Upper lobe of left lung (tissue), 6 donors: ENCODE data around the gene HNRNPAB. TPM values are rescaled to one million over a fixed set of nuclear protein-coding genes. Genes with fewer than 3 reads are reported as not detected.

Experiments
- ATAC-seq, 2 donors: fragments of 200-7000 bp; cut with Tn5 transposase; one replicate each; pipeline ENCODE4 v1.9.1; 2022; ENCODE audit warnings: mild to moderate bottlenecking in 2 of 2, moderate library complexity in 2 of 2; ENCODE audit not compliant: low FRiP score in 2 of 2
- DNase-seq, 2 donors: peaks; one replicate each; pipeline ENCODE4 v3.0.0-alpha.2; 2019 to 2020
- H3K27ac ChIP-seq, 4 donors: fragments of 200-600 bp; sonication (generic); one replicate each; pipeline ENCODE4 v1.5.1; 2016 to 2019
- H3K27me3 ChIP-seq, 4 donors: fragments of 200-600 bp; sonication (generic); one replicate each; pipeline ENCODE4 v1.5.1; 2017 to 2019
- H3K36me3 ChIP-seq, 4 donors: fragments of 200-600 bp; sonication (generic); one replicate each; pipeline ENCODE4 v1.5.1; 2016 to 2019
- H3K4me1 ChIP-seq, 4 donors: fragments of 200-600 bp; sonication (generic); one replicate each; pipeline ENCODE4 v1.5.1; 2018 to 2019
- H3K4me3 ChIP-seq, 4 donors: fragments of 200-600 bp; sonication (generic); one replicate each; pipeline ENCODE4 v1.5.1; 2017 to 2019; ENCODE audit warnings: mild to moderate bottlenecking in 2 of 4, moderate library complexity in 1 of 4
- H3K9me3 ChIP-seq, 4 donors: fragments of 200-600 bp; sonication (generic); one replicate each; pipeline ENCODE4 v1.5.1; 2018 to 2019
- EP300 ChIP-seq, 4 donors: sonication (generic); formaldehyde crosslinking; IDR thresholded peaks; one replicate each; pipeline ENCODE4 v1.5.1; 2017; ENCODE audit warnings: antibody characterized with exemption in 4 of 4, control low read depth in 2 of 4
- POLR2A ChIP-seq, 4 donors: fragments of 450-650 bp; IDR thresholded peaks; one replicate each; pipeline ENCODE4 v1.5.1; 2016 to 2017; ENCODE audit warnings: antibody characterized with exemption in 4 of 4, mild to moderate bottlenecking in 2 of 4
- POLR2AphosphoS5 ChIP-seq, 2 donors: sonication (generic); formaldehyde crosslinking; IDR thresholded peaks; one replicate each; pipeline ENCODE4 v1.5.1; 2017; ENCODE audit warnings: antibody characterized with exemption in 2 of 2
- WGBS, 2 donors: methylation state at CpG; one replicate each; pipeline ENCODE4 v1.1.5; 2017 to 2018; 5-methylcytosine and 5-hydroxymethylcytosine counted together
- total RNA-seq, 6 donors: library from RNA; depleted of rRNA in 4 of 6; stranded (reverse); fragments of >200 nt in 4 of 6; gene quantifications; one replicate each; pipeline versions ENCODE4 v1.1.0 to v1.2.1, GENCODE V29; 2016 to 2021
- TF ChIP-seq, protein P1 (sequence below), 6 experiments: fragments of 450-650 bp in 4 of 6; fragments of 200-600 bp in 2 of 6; sonication (generic) in 2 of 6; IDR thresholded peaks; one replicate each; pipeline ENCODE4 v1.5.1; 2016 to 2019; ENCODE audit warnings: antibody characterized with exemption in 6 of 6
- donor health status: DM: no; HTN: no; CAD: no; lungs with moderate emphysema.
- donor health status: DM: no; HTN: yes; CAD: no; lungs with severe emphysema.

HNRNPAB gene
- total RNA-seq, 6 donors from 2014 or later = 61.8 to 133 (median 97.7) TPM

DNA sequence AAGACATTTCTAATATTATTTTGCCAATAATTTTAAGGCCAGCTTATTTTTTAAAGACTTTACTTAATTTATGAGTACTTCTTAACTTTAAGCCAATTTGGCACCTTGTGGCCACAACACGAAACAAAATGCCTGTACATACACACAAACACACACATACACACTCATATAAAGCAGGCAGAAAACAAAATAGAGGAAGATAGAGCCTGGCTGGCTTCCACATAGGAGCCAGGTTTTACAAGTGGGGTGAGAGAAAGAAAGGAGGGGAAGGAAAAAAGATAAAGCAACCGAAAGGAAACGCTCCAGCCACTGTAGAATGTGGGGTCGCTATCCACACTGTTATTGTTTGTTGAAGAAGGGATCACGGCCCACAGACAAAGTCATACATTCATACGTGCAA, 27.5 kb upstream of the HNRNPAB start:
- ATAC-seq = no peak
- no peak overlapping the region for H3K4me3 ChIP-seq
- H3K9me3 ChIP-seq = no peaks in the 10 kb centered on the region
- WGBS, 2 donors = 63 to 69% methylated on average over 6 of the region's 6 CpGs
- TF ChIP-seq POLR2AphosphoS5 (IDR thresholded peaks at IDR 0.05) (no peak), POLR2A (IDR thresholded peaks at IDR 0.05) (no peak), EP300 (IDR thresholded peaks at IDR 0.05) (no peak)
- TF ChIP-seq, protein P1, sequence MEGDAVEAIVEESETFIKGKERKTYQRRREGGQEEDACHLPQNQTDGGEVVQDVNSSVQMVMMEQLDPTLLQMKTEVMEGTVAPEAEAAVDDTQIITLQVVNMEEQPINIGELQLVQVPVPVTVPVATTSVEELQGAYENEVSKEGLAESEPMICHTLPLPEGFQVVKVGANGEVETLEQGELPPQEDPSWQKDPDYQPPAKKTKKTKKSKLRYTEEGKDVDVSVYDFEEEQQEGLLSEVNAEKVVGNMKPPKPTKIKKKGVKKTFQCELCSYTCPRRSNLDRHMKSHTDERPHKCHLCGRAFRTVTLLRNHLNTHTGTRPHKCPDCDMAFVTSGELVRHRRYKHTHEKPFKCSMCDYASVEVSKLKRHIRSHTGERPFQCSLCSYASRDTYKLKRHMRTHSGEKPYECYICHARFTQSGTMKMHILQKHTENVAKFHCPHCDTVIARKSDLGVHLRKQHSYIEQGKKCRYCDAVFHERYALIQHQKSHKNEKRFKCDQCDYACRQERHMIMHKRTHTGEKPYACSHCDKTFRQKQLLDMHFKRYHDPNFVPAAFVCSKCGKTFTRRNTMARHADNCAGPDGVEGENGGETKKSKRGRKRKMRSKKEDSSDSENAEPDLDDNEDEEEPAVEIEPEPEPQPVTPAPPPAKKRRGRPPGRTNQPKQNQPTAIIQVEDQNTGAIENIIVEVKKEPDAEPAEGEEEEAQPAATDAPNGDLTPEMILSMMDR (IDR thresholded peaks at IDR 0.05) = no peak
- H3K27ac ChIP-seq = no peak overlapping the region
- H3K27me3 ChIP-seq = no peaks in the 10 kb centered on the region
- H3K4me1 ChIP-seq = no peaks in the 10 kb centered on the region
- H3K36me3 ChIP-seq = no peaks in the 10 kb centered on the region
- DNase-seq = no peak

DNA sequence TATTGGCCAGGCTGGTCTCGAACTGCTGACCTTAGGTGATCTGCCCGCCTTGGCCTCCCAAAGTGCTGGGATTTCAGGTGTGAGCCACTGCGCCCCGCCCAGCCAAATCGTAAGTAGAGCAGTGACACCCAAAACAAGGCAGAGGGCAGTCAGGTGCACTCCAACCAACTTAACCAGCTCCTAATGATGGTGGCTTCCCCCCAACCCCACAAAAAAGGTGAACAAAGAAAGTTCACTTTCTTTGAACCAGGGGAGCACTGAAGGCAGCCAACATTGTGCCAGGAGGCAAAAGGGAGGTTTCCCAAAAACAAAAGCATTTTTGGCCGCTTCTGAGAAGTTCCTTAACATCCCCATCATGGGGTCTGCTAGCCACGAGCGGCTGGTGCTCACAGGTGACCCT, 26.8 kb upstream of the HNRNPAB start:
- no peaks in the 10 kb centered on the region for H3K36me3 ChIP-seq
- ATAC-seq (no peak), DNase-seq (no peak)
- WGBS, 2 donors = 90 to 92% methylated on average over 7 to 8 of the region's 8 CpGs
- TF ChIP-seq POLR2A (IDR thresholded peaks at IDR 0.05) (no peak), POLR2AphosphoS5 (IDR thresholded peaks at IDR 0.05) (no peak), EP300 (IDR thresholded peaks at IDR 0.05) (no peak)
- TF ChIP-seq, protein P1 (IDR thresholded peaks at IDR 0.05) = no peak
- H3K4me3 ChIP-seq = no peak overlapping the region
- no peaks in the 10 kb centered on the region for H3K27me3 ChIP-seq
- H3K27ac ChIP-seq = no peak overlapping the region
- no peaks in the 10 kb centered on the region for H3K4me1 ChIP-seq
- H3K9me3 ChIP-seq = no peaks in the 10 kb centered on the region

DNA sequence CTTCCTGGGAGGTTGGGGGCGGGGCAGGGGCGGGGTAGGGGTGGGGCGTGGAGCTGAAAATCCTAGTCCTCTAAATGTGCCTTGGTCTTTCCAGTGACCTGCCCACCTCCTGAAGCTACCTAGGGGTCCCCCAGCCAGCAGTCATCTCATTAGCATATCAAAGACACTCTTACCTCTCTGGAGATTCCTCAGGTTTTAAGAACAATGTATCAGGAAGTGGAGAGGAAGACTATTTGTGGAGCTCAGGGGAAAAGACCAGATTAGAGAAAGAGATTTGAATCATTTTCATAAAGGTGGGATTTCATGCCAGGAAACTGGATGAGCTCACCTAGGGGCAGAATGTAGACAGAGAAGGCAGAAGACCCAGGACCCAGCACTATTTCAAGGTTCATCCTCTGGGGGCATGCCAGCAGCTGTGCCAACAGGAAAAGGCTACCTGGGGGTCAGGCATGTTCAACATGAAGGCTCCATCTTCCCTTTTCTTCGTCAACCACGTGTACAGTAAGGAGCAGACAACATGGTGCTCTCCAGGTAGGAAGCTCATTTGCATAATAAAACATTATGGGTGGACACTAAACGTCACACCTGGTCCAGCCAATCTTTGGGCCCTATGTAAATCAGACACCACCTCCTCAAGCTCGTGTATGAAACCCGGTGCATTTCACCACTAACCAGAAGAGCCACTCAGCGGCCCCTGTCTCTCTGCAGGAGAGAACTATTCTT, 24.0 kb upstream of the HNRNPAB start:
- Histone ChIP-seq H3K4me3 (no peak overlapping the region), H3K9me3 (no peaks in the 10 kb centered on the region), H3K4me1 (no peaks in the 10 kb centered on the region), H3K27ac (no peak overlapping the region), H3K27me3 (no peaks in the 10 kb centered on the region), H3K36me3 (no peaks in the 10 kb centered on the region)
- no peak for ATAC-seq
- DNase-seq = no peak
- WGBS, 2 donors = 43 to 55% methylated on average over 7 to 9 of the region's 9 CpGs
- no peak for TF ChIP-seq EP300 (IDR thresholded peaks at IDR 0.05)
- no peak for TF ChIP-seq POLR2A (IDR thresholded peaks at IDR 0.05)
- TF ChIP-seq, protein P1 (IDR thresholded peaks at IDR 0.05) = no peak

DNA sequence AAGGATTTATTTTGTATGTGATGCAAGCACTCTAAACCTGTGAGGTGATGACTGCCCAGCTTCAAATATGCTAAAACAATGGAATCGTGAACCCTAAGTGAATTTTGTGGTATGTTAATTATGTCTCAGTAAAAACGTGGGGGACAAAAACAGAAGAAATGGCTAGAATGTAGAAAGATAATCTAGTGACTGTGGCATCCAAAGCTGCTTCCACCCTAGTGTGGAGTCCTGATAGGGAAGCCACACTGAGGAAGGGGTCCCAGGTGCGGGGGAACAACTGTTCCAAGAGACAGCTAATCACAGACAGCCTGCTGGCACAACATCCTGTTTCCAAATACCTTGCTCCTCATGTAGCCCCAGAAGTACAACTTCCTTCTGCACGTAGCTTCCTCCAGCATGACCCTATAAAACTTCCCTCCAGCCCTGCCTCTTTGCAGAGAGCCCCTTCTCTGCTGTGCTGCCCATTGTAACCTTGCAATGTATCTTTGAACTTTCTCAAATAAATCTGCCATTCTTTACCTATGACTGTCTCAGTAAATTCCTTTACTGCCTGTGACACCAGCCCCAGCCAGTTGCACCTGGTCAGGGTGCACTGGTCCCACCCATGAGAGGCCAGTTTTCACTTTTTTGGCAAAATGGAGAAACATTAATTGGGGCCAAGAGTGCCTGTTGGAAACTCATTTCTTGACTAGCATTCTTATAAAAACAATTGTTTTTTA, 22.0 kb upstream of the HNRNPAB start:
- TF ChIP-seq EP300 (IDR thresholded peaks at IDR 0.05) = no peak
- no peak for TF ChIP-seq POLR2A (IDR thresholded peaks at IDR 0.05)
- TF ChIP-seq, protein P1 (IDR thresholded peaks at IDR 0.05) = no peak
- TF ChIP-seq POLR2AphosphoS5 (IDR thresholded peaks at IDR 0.05) = no peak
- Histone ChIP-seq H3K27me3 (no peaks in the 10 kb centered on the region), H3K4me1 (no peaks in the 10 kb centered on the region), H3K4me3 (no peak overlapping the region), H3K36me3 (no peaks in the 10 kb centered on the region), H3K27ac (no peak overlapping the region), H3K9me3 (no peaks in the 10 kb centered on the region)
- no peak for ATAC-seq
- no peak for DNase-seq
- 26 to 37% methylated on average over 4 of the region's 4 CpGs for WGBS, 2 donors
